Mesothelial cell of epicardium (in vitro differentiated cells): ENCODE measurements around the gene IFITM2. TPM values are rescaled to one million over a fixed set of nuclear protein-coding genes. Genes with fewer than 3 reads are reported as not detected.

Experiments
- DNase-seq, 2 experiments: peaks; one replicate each; pipeline ENCODE4 v3.0.0; 2021; ENCODE audit warnings: low spot score in 2 of 2; ENCODE audit not compliant: unreplicated experiment in 2 of 2
- H3K27ac Mint-ChIP-seq: 2 replicates; pipeline ENCODE4 v1.8.0; 2021; ENCODE audit warnings: mixed read lengths
- H3K27me3 Mint-ChIP-seq: 2 replicates; pipeline ENCODE4 v1.8.0; 2021; ENCODE audit warnings: low read depth, mixed read lengths
- H3K36me3 Mint-ChIP-seq: 2 replicates; pipeline ENCODE4 v1.8.0; 2021; ENCODE audit warnings: mixed read lengths
- H3K4me1 Mint-ChIP-seq: 2 replicates; pipeline ENCODE4 v1.8.0; 2021; ENCODE audit warnings: mixed read lengths
- H3K4me3 Mint-ChIP-seq: 2 replicates; pipeline ENCODE4 v1.8.0; 2021; ENCODE audit warnings: mild to moderate bottlenecking, moderate library complexity, mixed read lengths
- H3K9me3 Mint-ChIP-seq: 2 replicates; pipeline ENCODE4 v1.8.0; 2021; ENCODE audit warnings: mixed read lengths
- total RNA-seq: library from RNA; stranded (reverse); gene quantifications from 3 replicates; pipeline ENCODE4 v1.2.1, GENCODE V29; 2021
- TF ChIP-seq, protein P1 (sequence below): fragments of 200-600 bp; sonication (generic); IDR thresholded peaks from one replicate; pipeline ENCODE4 v1.5.0; 2021; ENCODE audit warnings: antibody characterized with exemption; ENCODE audit not compliant: unreplicated experiment

Gene IFITM2
- total RNA-seq, 1 donor from 2014 or later: 208 TPM

DNA sequence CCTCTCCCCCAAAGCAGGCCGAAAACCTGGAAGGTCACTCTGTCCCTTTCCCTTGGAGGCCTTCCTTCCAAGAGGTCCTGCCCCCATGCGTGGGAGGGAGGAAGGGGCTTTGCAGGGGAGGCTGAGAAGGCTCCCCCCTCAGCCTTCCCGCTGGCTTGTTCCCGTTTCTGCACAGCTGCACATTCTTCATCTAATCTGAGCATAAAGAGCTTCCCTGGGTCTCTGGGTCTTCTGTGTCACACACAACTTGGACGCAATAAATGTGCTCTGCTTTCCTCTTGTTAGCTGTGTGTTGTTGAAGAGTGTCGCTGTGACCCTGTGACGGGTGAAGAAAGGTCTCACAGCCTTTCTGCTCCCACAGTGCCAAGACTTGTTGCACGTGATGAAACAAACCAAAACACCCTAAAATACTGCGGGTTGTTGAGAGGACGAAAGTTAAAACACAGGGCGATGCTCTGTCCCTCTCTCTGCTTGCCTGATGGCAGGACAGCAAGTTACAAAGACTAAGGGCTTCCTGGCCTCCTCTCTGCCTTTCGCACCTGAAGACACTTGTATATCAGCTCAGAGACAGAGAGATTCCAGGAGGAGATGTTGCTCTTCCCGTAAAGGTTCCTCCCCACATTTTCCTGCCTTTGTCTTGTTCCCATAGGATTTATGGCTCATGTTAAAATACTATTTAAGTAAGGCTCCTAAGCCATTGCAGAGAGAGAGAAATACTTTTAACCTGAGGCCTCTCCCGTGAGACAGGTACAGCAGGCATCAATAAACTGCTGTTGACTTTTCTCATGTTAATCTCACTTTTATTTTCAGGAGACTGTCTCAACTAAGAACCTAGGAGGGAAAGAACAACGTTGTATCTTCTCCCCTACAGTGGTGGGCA, 28.4 kb downstream of the IFITM2 start:
- H3K27ac Mint-ChIP-seq: peak overlapping the region; percentile 90
- no peaks in the 10 kb centered on the region for H3K36me3 Mint-ChIP-seq
- H3K4me1 Mint-ChIP-seq: peaks cover 30% of the 10 kb centered on the region
- no peak for DNase-seq
- TF ChIP-seq, protein P1, sequence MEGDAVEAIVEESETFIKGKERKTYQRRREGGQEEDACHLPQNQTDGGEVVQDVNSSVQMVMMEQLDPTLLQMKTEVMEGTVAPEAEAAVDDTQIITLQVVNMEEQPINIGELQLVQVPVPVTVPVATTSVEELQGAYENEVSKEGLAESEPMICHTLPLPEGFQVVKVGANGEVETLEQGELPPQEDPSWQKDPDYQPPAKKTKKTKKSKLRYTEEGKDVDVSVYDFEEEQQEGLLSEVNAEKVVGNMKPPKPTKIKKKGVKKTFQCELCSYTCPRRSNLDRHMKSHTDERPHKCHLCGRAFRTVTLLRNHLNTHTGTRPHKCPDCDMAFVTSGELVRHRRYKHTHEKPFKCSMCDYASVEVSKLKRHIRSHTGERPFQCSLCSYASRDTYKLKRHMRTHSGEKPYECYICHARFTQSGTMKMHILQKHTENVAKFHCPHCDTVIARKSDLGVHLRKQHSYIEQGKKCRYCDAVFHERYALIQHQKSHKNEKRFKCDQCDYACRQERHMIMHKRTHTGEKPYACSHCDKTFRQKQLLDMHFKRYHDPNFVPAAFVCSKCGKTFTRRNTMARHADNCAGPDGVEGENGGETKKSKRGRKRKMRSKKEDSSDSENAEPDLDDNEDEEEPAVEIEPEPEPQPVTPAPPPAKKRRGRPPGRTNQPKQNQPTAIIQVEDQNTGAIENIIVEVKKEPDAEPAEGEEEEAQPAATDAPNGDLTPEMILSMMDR: no peak
- H3K9me3 Mint-ChIP-seq: no peaks in the 10 kb centered on the region
- no peak overlapping the region for H3K4me3 Mint-ChIP-seq
- peaks cover 1% of the 10 kb centered on the region for H3K27me3 Mint-ChIP-seq

DNA sequence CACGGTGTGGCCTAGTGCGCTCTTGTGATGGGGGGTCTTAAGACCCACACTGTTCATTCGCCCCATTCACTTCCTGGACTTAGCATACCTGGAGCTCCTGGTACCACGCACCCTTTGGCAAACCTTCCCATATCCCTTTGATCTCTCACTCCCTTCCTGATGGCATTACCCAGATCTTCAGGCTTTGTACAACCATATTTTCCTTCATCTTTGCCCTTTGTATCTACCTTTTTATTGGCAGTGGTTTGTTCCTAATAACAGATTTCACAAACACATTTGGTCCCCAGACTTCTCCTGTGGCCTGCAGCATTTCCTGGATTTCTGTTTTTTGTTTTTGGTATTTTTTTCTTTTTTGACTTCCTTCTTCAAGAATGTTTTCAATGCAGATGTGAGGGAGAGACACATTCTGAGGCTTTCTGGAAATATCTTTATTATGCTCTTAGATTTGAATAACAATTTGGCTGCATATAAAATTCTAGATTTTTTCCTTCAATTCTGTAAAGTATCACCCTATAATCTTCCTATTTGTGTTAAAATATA, 29.1 kb downstream of the IFITM2 start:
- TF ChIP-seq, protein P1: no peak
- no peak for DNase-seq
- Mint-ChIP-seq H3K9me3 (no peaks in the 10 kb centered on the region), H3K36me3 (no peaks in the 10 kb centered on the region), H3K4me3 (no peak overlapping the region), H3K27me3 (peaks cover 1% of the 10 kb centered on the region), H3K27ac (peak overlapping the region; percentile 90), H3K4me1 (peaks cover 30% of the 10 kb centered on the region)

DNA sequence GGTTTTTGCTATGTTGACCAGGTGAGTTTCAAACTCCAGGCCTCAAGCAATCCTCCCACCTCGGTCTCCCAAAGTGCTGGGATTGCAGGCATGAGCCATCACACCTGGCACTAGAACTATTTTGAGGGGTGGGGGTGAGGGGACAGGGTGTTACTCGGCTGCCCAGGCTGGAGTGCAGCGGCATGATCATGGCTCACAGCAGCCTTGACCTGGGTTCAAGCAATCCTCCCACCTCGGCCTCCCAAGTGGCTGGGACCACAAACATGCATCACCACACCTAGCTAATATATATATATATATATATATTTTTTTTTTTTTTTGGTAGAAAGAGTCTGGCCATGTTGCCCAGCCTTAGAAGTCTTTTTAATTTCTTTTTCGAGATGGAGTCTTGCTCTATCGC, 30.1 kb downstream of the IFITM2 start:
- H3K27ac Mint-ChIP-seq: no peak overlapping the region
- H3K27me3 Mint-ChIP-seq: peaks cover 1% of the 10 kb centered on the region
- TF ChIP-seq, protein P1: no peak
- DNase-seq: no peak
- peaks cover 33% of the 10 kb centered on the region for H3K4me1 Mint-ChIP-seq
- no peaks in the 10 kb centered on the region for H3K36me3 Mint-ChIP-seq
- H3K4me3 Mint-ChIP-seq: no peak overlapping the region
- no peaks in the 10 kb centered on the region for H3K9me3 Mint-ChIP-seq

DNA sequence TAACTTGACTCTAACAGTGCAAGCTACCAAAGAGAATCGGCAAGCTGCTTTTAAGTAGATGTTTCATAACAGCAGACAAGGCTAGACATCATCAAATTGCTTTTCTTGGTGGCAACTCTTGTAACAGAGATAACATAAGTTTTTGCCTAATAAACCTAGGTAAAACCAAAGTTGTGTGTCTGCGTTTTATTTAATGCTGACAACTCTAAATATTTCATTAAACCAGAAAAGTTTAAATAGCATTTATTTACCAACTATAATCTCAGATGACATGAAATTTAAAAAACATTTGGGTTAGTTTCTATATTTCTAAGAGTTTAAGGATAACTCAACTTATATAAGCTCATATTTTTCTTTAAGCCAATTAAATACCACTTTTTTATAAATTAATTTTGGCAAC, 32.3 kb downstream of the IFITM2 start:
- Mint-ChIP-seq H3K4me1 (peaks cover 20% of the 10 kb centered on the region), H3K27me3 (peaks cover 1% of the 10 kb centered on the region), H3K36me3 (no peaks in the 10 kb centered on the region), H3K27ac (no peak overlapping the region), H3K4me3 (no peak overlapping the region), H3K9me3 (no peaks in the 10 kb centered on the region)
- DNase-seq: no peak
- TF ChIP-seq, protein P1: no peak

DNA sequence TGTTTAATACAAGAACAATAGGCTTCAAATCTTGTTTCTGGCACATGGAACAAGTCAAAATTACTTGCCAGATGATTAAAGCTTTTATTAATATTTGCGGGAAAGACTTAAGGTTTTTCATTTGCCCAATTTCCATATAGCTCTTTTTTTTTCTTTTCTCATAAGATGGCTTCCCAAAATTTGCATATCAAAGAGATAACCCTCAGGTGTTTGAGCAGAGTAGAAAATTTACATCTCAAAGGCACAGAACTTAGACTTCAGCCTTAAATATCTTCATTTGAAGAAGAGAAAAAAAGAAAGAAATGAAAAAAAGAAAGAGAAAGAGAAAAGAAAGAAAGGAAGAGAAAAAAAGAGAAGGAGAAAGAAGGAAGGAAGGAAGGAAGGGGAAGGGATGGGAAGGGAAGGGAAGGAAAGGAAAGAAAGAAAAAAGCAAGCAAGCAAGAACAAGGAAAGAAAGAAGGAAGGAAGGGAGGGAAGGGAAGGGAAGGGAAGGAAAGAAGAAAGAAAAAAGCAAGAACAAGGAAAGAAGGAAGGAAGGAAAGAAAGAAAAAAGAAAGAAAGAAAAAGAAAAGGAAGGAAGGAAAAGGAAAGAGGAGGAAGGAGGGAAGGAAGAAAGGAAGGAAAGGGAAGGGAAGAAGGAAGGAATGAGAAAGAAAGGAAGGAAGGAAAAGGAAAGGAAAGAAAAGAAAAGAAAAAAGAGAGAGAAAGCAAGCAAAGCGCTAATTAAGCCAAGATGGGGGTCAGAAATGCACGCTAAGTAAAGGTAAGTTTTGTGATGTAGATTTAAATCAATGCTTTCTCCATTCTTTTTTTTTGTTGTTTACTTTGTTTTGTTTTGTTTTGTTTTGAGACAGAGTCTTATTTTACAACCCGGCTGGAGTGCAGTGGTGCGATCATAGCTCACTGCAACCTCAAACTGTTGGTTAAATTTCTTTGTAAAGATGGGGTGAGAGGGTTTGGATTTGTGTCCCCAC, 33.2 kb downstream of the IFITM2 start:
- H3K4me1 Mint-ChIP-seq: peaks cover 14% of the 10 kb centered on the region
- TF ChIP-seq, protein P1: no peak
- H3K36me3 Mint-ChIP-seq: no peaks in the 10 kb centered on the region
- H3K27me3 Mint-ChIP-seq: peaks cover 1% of the 10 kb centered on the region
- H3K4me3 Mint-ChIP-seq: no peak overlapping the region
- DNase-seq: no peak
- H3K9me3 Mint-ChIP-seq: no peaks in the 10 kb centered on the region
- peak overlapping the region; percentile 43 for H3K27ac Mint-ChIP-seq
